ENCODE data around the gene CHN2. TPM values are rescaled to one million over a fixed set of nuclear protein-coding genes. Genes with fewer than 3 reads are reported as not detected.

CHN2 gene
- total RNA-seq, 1 donor from 2014 or later = not detected

- intact Hi-C loops (cut with micrococcal nuclease) = no loop called here
- no peak for DNase-seq (ENCODE audit: low spot score)
- Mint-ChIP-seq H3K27me3 (ENCODE audit: insufficient read depth) (peaks cover 2% of the 10 kb centered on the region), H3K4me3 (no peak overlapping the region), H3K27ac (no peak overlapping the region), H3K36me3 (ENCODE audit: low read depth) (no peaks in the 10 kb centered on the region), H3K4me1 (ENCODE audit: low read depth) (no peaks in the 10 kb centered on the region), H3K9me3 (no peaks in the 10 kb centered on the region)
Measured at GRCh38 chr7:29416276-29416937, 221.8 kb downstream of the CHN2 start.

GRCh38 chr7:29416938-29417305 is 222.3 kb downstream of the CHN2 start:
- DNase-seq (ENCODE audit: low spot score) = no peak
- H3K36me3 Mint-ChIP-seq (ENCODE audit: low read depth) = no peaks in the 10 kb centered on the region
- no peaks in the 10 kb centered on the region for H3K4me1 Mint-ChIP-seq (ENCODE audit: low read depth)
- H3K9me3 Mint-ChIP-seq = no peaks in the 10 kb centered on the region
- H3K27ac Mint-ChIP-seq = no peak overlapping the region
- H3K4me3 Mint-ChIP-seq = no peak overlapping the region
- intact Hi-C loops (cut with micrococcal nuclease) = no loop called here
- peaks cover 2% of the 10 kb centered on the region for H3K27me3 Mint-ChIP-seq (ENCODE audit: insufficient read depth)

GRCh38 chr7:29418056-29418455 is 223.5 kb downstream of the CHN2 start:
- Mint-ChIP-seq H3K4me1 (ENCODE audit: low read depth) (no peaks in the 10 kb centered on the region), H3K27ac (no peak overlapping the region), H3K27me3 (ENCODE audit: insufficient read depth) (peaks cover 2% of the 10 kb centered on the region), H3K4me3 (no peak overlapping the region), H3K36me3 (ENCODE audit: low read depth) (no peaks in the 10 kb centered on the region), H3K9me3 (no peaks in the 10 kb centered on the region)
- intact Hi-C loops (cut with micrococcal nuclease) = no loop called here
- DNase-seq (ENCODE audit: low spot score) = no peak

- Mint-ChIP-seq H3K27ac (no peak overlapping the region), H3K36me3 (ENCODE audit: low read depth) (no peaks in the 10 kb centered on the region), H3K4me1 (ENCODE audit: low read depth) (no peaks in the 10 kb centered on the region), H3K27me3 (ENCODE audit: insufficient read depth) (peaks cover 2% of the 10 kb centered on the region), H3K4me3 (no peak overlapping the region), H3K9me3 (no peaks in the 10 kb centered on the region)
- no peak for DNase-seq (ENCODE audit: low spot score)
- intact Hi-C loops (cut with micrococcal nuclease) = no loop called here
Measured at GRCh38 chr7:29418651-29419050, 224.1 kb downstream of the CHN2 start.

GRCh38 chr7:29420011-29420410 is 225.4 kb downstream of the CHN2 start:
- no peak overlapping the region for H3K27ac Mint-ChIP-seq
- H3K9me3 Mint-ChIP-seq = no peaks in the 10 kb centered on the region
- no peaks in the 10 kb centered on the region for H3K4me1 Mint-ChIP-seq (ENCODE audit: low read depth)
- intact Hi-C loops (cut with micrococcal nuclease) = no loop called here
- H3K4me3 Mint-ChIP-seq = no peak overlapping the region
- no peaks in the 10 kb centered on the region for H3K36me3 Mint-ChIP-seq (ENCODE audit: low read depth)
- H3K27me3 Mint-ChIP-seq (ENCODE audit: insufficient read depth) = no peaks in the 10 kb centered on the region
- DNase-seq (ENCODE audit: low spot score) = no peak

GRCh38 chr7:29421010-29421956 is 226.7 kb downstream of the CHN2 start:
- DNase-seq (ENCODE audit: low spot score) = no peak
- Mint-ChIP-seq H3K4me1 (ENCODE audit: low read depth) (no peaks in the 10 kb centered on the region), H3K36me3 (ENCODE audit: low read depth) (no peaks in the 10 kb centered on the region), H3K4me3 (no peak overlapping the region), H3K27ac (no peak overlapping the region), H3K9me3 (no peaks in the 10 kb centered on the region), H3K27me3 (ENCODE audit: insufficient read depth) (no peaks in the 10 kb centered on the region)
- intact Hi-C loops (cut with micrococcal nuclease) = no loop called here

GRCh38 chr7:29422829-29423228 is 228.3 kb downstream of the CHN2 start:
- Mint-ChIP-seq H3K27me3 (ENCODE audit: insufficient read depth) (no peaks in the 10 kb centered on the region), H3K4me1 (ENCODE audit: low read depth) (no peaks in the 10 kb centered on the region), H3K9me3 (no peaks in the 10 kb centered on the region), H3K27ac (no peak overlapping the region), H3K36me3 (ENCODE audit: low read depth) (no peaks in the 10 kb centered on the region), H3K4me3 (no peak overlapping the region)
- intact Hi-C loops (cut with micrococcal nuclease) = no loop called here
- no peak for DNase-seq (ENCODE audit: low spot score)

- intact Hi-C loops (cut with micrococcal nuclease) = no loop called here
- Mint-ChIP-seq H3K27ac (no peak overlapping the region), H3K27me3 (ENCODE audit: insufficient read depth) (no peaks in the 10 kb centered on the region), H3K9me3 (no peaks in the 10 kb centered on the region), H3K36me3 (ENCODE audit: low read depth) (no peaks in the 10 kb centered on the region), H3K4me1 (ENCODE audit: low read depth) (no peaks in the 10 kb centered on the region), H3K4me3 (no peak overlapping the region)
- no peak for DNase-seq (ENCODE audit: low spot score)
Measured at GRCh38 chr7:29424295-29424983, 229.9 kb downstream of the CHN2 start.

GRCh38 chr7:29424984-29425309 is 230.4 kb downstream of the CHN2 start:
- intact Hi-C loops (cut with micrococcal nuclease) = no loop called here
- Mint-ChIP-seq H3K27me3 (ENCODE audit: insufficient read depth) (no peaks in the 10 kb centered on the region), H3K36me3 (ENCODE audit: low read depth) (no peaks in the 10 kb centered on the region), H3K4me1 (ENCODE audit: low read depth) (no peaks in the 10 kb centered on the region), H3K27ac (no peak overlapping the region), H3K4me3 (no peak overlapping the region), H3K9me3 (no peaks in the 10 kb centered on the region)
- no peak for DNase-seq (ENCODE audit: low spot score)

- no peak overlapping the region for H3K27ac Mint-ChIP-seq
- no peak for DNase-seq (ENCODE audit: low spot score)
- no peaks in the 10 kb centered on the region for H3K27me3 Mint-ChIP-seq (ENCODE audit: insufficient read depth)
- H3K36me3 Mint-ChIP-seq (ENCODE audit: low read depth) = no peaks in the 10 kb centered on the region
- H3K4me1 Mint-ChIP-seq (ENCODE audit: low read depth) = no peaks in the 10 kb centered on the region
- intact Hi-C loops (cut with micrococcal nuclease) = no loop called here
- H3K4me3 Mint-ChIP-seq = no peak overlapping the region
- no peaks in the 10 kb centered on the region for H3K9me3 Mint-ChIP-seq
Measured at GRCh38 chr7:29426587-29426986, 232.0 kb downstream of the CHN2 start.

GRCh38 chr7:29429401-29429800 is 234.8 kb downstream of the CHN2 start:
- Mint-ChIP-seq H3K4me1 (ENCODE audit: low read depth) (no peaks in the 10 kb centered on the region), H3K27me3 (ENCODE audit: insufficient read depth) (no peaks in the 10 kb centered on the region), H3K4me3 (no peak overlapping the region), H3K27ac (no peak overlapping the region), H3K9me3 (no peaks in the 10 kb centered on the region), H3K36me3 (ENCODE audit: low read depth) (no peaks in the 10 kb centered on the region)
- intact Hi-C loops (cut with micrococcal nuclease) = no loop called here
- no peak for DNase-seq (ENCODE audit: low spot score)

- H3K9me3 Mint-ChIP-seq = no peaks in the 10 kb centered on the region
- H3K4me3 Mint-ChIP-seq = no peak overlapping the region
- intact Hi-C loops (cut with micrococcal nuclease) = no loop called here
- H3K4me1 Mint-ChIP-seq (ENCODE audit: low read depth) = no peaks in the 10 kb centered on the region
- no peak overlapping the region for H3K27ac Mint-ChIP-seq
- no peak for DNase-seq (ENCODE audit: low spot score)
- no peaks in the 10 kb centered on the region for H3K27me3 Mint-ChIP-seq (ENCODE audit: insufficient read depth)
- no peaks in the 10 kb centered on the region for H3K36me3 Mint-ChIP-seq (ENCODE audit: low read depth)
Measured at GRCh38 chr7:29430279-29430949, 235.8 kb downstream of the CHN2 start.

- no peaks in the 10 kb centered on the region for H3K9me3 Mint-ChIP-seq
- no peaks in the 10 kb centered on the region for H3K4me1 Mint-ChIP-seq (ENCODE audit: low read depth)
- DNase-seq (ENCODE audit: low spot score) = no peak
Measured at GRCh38 chr7:29431686-29432085, 237.1 kb downstream of the CHN2 start.

More at GRCh38 chr7:29431686-29432085, 237.1 kb downstream of the CHN2 start:
- Mint-ChIP-seq H3K36me3 (ENCODE audit: low read depth) (no peaks in the 10 kb centered on the region), H3K4me3 (no peak overlapping the region), H3K27me3 (ENCODE audit: insufficient read depth) (no peaks in the 10 kb centered on the region), H3K27ac (no peak overlapping the region)
- intact Hi-C loops (cut with micrococcal nuclease) = no loop called here

Data from activated T-helper 1 cell treated with anti-CD3 and anti-CD28 coated beads, Interleukin-12 subunit alpha, Interleukin-12 subunit beta, Interleukin-2, Interleukin-4 antibody, amounts not matched to agents 30 ng/mL and 10 ng/mL and 1 ng/mL, durations not matched to agents 14 hours and 24 hours and 36 hours (primary cell).